HG02943 (cell line): Measurements from ENCODE around the gene GALNT12.

Experiments used
- ATAC-seq: cut with Tn5 transposase; IDR thresholded peaks from one replicate; pipeline ENCODE4 v1.9.1; 2021; ENCODE audit warnings: mild to moderate bottlenecking, low read depth, moderate library complexity; ENCODE audit not compliant: unreplicated experiment

Gene GALNT12

DNA sequence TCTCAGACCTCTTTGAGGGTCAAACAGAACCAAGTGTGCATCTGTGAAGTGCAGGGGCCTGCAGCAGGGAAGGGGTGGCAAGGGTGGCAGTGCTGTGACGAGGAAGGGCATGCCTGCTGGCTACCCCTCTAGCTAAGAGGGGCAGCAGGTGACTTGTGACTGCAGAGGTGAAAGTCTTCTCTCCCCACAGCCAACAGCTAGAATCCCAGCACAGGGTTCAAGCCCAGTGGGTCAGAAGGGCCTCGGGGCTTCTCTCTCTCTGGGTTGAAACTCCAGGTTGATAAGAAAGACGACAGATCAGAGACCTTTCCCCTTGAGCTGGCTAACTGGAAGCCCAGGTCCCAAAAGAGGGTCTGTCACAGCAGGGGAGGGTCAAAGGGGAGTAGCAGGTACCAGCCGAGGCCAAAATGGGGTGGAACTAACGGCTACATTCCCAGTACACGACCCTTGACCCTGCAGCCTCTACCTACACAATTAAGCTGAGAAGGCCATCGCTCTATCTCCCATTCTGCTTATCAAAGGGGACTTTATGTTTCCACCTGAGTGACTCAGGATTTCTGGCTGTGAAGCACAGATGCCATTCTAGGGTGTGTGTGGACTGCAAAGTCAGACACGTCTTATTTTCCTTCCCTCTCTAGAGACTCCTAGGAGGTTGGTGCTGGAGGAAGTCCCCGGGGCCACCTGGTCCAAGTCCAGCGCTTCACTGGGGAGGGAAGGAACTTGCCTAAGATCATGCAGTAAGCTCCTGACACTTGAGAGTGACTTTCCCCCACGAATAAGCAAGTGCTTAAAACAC is 25.7 kb upstream of the GALNT12 start:
- ATAC-seq, result no peak

DNA sequence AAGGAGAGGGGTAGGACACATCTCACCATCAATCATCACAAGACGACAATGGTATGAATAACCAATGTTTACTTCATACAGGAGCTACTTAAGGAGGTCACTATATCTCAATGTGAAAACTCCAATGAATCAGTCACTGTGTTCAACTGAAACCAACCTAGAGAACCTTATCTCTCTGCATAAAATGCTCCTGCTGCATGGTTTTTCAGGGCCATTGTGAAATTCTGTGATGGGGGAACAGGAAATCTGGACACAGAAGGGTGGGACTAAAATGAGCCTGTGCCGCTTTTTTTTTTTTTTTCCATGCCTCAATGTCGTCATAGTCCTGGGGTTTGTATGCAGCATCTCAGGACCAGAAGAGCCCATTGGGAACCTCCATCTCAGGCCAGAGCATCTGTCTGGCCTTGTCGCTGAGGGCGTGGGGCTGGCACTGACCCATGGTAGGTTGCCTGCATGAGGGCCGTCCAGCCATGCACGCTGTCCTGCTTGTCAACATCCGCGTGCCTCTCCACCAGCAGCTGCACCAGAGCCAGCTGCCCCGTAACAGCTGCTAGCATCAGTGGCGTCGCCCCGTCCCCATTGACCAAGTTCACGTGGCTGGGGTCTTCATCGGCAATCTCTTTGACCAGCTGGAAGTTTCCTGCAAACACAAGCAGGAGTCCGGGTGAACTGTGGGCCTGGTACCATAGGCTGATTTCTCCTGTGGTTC is 23.8 kb upstream of the GALNT12 start:
- no peak for ATAC-seq

DNA sequence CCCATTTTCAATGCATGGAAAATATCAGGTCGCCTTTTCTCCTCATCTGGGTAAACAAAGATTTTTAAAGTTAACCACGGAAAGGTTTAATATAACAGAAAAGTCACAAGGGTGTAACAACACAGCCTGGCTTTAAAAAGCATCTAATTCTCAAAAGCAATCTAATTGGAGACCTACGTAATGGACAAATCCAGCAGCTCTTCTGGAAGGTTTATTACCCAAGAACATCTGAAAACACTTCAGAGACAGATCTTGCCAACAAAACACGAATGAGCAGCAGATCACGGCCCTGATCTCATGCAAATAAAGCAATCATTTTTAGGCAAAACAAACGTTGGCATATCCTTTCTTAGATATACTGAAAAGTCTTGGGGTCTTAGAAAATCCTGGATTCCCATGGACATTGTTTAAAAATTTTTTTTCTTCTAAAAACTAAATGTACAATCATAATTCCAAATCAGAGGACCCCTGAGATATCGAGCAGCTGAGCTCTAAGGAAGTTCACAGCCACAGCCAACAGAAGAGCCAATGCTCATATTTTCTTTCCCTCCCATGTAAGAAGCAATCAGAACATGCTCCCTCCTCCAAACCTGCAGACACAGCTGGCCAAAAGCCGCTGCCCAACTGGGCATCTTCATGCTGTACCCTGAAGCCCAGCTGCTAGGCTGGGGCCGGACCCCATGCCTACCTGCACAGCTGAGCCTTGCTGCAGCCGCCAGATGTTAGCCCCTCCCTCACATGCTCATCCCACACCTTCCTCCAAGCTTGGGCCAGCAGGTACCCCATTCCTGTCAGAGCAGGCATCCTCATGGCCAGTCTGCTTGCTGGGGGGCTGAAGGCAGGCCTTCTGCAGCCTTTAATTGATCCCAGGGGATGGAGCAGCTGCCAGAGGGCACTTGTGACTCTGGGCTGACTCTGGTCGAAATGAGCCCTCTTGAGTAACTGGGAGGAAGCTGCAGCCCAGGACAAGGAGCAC is 22.4 kb upstream of the GALNT12 start:
- ATAC-seq, result no peak

- ATAC-seq, result no peak
Measured at GRCh38 chr9:98786750-98787510, 20.5 kb upstream of the GALNT12 start.

DNA sequence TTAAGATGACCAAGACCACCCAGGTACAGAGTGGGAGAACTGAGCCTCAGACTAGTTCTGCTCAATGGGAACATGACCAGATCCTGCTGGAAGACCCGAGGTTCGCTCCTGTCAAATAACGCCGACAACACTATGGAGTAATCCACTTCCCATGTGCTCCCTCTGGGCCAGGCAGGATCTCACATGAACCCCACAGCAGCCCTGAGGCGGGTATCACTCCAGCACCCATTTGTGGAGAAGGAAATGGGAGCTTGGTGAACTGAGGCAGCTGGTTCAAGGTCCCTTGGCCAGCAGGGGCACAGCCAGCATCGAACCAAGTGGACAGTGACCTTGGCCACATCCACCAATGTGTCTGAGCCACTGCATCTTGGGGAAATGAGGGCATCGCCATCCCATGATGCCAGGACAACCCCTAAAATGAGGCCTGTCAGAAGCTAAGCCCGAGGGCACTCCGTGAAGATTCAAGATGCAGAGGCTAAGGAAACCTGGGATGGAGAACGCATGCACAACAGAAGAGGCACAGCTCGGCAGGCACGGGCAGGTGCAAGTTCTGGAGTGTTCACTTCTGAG is 19.6 kb upstream of the GALNT12 start:
- no peak for ATAC-seq

DNA sequence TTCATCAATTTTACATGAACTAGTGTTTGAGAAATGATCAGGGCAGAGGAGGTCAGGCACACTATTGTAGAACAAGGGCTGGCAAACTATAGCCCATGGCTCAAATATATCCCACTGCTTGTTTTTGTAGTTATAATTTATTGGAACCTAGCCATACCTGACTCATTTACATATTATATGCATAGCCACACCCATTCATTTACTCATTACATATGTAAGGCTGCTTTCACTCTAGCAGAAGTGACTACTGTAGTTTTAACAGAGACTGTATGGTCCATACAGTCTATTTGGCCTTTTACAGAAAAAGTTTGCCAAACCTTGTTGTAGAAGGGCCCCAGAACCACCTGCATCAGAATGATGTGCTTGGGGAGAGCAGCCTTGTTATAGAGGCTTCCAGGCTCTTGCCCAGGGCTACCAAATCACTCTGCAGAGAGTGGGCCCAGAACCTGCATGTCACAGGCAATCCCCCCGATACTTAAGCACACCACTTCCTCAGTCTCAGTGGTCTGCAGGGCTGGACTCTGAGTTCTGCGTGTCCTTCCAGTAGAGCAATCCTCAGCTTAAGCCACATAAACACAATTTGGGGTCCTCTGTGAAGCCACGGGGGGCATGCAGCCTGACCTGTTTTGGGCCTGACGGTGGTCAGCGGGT is 17.9 kb upstream of the GALNT12 start:
- ATAC-seq, result no peak

DNA sequence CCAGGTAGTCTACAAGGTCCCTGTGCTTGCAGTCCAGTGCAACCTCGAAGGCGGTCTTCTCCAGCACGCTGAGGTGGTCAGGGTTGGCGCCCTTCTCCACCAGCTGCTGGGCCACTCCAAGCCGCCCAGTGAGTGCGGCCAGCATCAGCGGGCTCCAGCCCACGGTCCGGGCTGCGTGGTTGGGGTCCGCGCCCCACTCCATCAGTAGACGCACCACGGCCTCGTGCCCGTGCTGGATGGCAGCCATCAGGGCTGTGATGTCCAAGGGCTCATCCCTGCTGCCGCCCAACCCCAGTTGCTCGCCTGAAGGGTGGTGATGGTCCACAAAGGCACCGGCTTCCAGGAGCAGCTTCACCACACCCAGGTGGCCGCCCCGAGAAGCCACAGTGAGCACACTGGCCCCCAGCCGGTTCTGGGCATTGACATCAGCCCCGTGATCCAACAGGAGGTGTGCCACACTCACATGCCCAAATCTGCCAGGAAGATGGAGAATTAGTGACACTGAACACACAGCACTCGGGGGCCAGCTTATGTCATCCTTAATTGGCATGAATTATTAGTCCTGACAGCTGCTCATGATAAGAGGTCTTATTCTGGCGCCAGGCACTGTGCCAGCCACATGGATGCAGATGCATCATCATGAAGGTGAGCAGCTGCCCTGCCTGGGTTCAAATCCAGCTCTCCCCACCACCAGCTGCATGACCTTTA is 17.2 kb upstream of the GALNT12 start:
- no peak for ATAC-seq

- ATAC-seq, result peak; percentile 64
Measured at GRCh38 chr9:98790842-98791607, 16.4 kb upstream of the GALNT12 start.

DNA sequence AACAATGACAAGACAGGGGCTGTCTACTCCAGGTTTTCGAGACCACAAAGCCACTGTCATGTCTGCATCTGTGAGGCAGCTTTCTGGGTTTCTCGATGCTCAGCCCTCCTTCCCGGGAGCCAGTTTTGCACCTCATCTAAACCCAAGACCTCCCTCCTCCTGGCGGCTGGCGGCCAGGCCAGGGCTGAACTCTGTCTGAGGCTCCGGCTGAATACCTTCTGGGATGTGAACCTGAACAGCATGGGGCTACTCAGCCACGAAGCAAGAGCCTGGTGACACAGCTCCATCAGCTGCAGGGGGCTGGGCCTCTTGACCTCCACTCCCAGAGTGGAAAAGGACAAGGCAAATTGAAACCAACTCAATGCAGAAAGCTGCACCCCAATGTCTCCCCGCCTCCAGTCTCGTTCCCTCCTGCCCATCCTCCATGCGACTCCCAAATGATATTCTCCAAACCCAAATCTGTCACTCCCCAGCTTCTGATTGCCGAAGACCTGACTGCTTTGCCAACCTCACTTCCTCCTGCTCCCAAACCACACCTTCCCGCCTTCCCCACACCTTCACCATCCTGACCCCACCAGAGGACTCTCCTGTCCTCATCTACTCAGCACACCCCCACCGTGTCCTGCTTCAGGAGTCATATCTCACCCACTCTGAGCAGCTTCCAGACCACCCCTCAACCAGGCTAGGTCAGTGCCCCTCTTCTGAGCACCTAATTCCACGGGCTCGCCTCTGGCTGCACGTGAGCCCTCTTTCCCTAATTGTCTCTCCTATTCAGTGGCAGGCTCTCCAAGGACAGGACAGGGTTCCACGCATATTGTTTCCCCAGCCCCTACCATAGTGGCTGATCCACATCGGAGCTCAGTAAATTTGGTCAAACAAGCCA is 15.6 kb upstream of the GALNT12 start:
- ATAC-seq, result no peak

GRCh38 chr9:98793031-98793430 is 14.4 kb upstream of the GALNT12 start:
- no peak for ATAC-seq

GRCh38 chr9:98794802-98795201 is 12.7 kb upstream of the GALNT12 start:
- no peak for ATAC-seq

GRCh38 chr9:98795295-98795955 is 12.0 kb upstream of the GALNT12 start:
- no peak for ATAC-seq

- peak; percentile 19 for ATAC-seq
Measured at GRCh38 chr9:98795970-98796363, 11.5 kb upstream of the GALNT12 start.

GRCh38 chr9:98796364-98797101 is 10.9 kb upstream of the GALNT12 start, which contains the start of gene ANKS6:
TSS of gene ANKS6 (minus strand) at chr9:98796555. CDS start at chr9:98796491, 64 bp downstream.
- peak; percentile 78 for ATAC-seq

DNA sequence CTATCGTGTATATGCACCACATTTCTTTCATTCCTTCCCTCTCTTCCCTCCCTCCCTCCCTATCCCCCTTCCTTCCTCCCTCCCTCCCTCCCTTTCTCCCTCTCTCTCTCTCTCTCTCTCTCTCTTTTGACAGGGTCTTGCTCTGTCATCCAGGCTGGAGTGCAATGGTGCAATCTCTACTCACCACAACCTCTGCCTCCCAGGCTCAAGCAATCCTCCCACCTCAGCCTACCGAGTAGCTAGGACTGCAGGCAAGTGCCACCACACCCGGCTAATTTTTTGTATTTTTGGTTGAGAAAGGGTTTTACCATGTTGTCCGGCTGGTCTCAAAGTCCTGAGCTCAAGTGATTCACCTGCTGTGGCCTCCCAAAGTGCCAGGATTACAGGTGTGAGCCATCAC is 10.0 kb upstream of the GALNT12 start:
- ATAC-seq, result no peak

- no peak for ATAC-seq
Measured at GRCh38 chr9:98798254-98798653, 9.2 kb upstream of the GALNT12 start.
